ENCODE measurements around the gene FNIP1.
"Not testable (repeated sequence)": the region's sequence is repeated elsewhere in the genome, so short reads cannot be mapped to it uniquely, and the experiment has no call there.

The FNIP1 gene

DNA sequence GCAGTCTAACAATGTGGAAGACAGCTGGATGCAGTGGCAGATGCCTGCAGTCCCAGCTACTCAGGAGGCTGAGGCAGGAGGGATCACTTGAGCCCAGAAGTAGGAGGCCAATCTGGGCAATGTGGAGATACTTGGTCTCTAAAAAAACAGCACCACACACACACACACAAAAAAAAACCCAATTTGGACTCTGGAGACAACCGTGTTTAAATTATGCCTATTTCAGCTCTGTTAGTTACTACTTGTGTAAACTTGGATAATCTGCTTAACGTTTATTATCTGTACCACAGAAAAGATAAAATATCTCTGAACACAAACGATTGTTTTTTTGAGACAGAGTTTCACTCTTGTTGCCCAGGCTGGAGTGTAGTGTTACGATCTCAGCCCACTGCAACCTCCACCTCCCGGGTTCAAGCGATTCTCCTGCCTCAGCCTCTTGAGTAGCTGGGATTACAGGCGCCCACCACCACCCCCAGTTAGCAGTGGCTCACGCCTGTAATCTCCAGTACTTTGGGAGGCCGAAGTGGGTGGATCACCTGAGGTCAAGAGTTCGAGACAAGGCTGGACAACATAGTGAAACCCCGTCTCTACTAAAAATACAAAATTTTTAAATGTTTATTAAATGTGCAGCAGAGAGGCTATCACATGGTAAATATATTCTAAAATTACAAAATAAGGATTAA, 179.5 kb downstream of the FNIP1 start:
- no peak overlapping the region for H3K27ac ChIP-seq
- no peak for DNase-seq (ENCODE audit: low read depth, low spot score)

GRCh38 chr5:131615957-131616356, 180.9 kb downstream of the FNIP1 start:
- no peak for DNase-seq (ENCODE audit: low read depth, low spot score)
- no peak overlapping the region for H3K27ac ChIP-seq

GRCh38 chr5:131613423-131613822, 183.4 kb downstream of the FNIP1 start:
- no peak for DNase-seq (ENCODE audit: low read depth, low spot score)
- H3K27ac ChIP-seq = no peak overlapping the region

GRCh38 chr5:131611064-131611381, 185.8 kb downstream of the FNIP1 start:
- peak overlapping the region; percentile 16 for H3K27ac ChIP-seq
- no peak for DNase-seq (ENCODE audit: low read depth, low spot score)

- no peak for DNase-seq (ENCODE audit: low read depth, low spot score)
- H3K27ac ChIP-seq = peak overlapping the region; percentile 16
These were observed 186.4 kb downstream of the FNIP1 start for GRCh38 chr5:131610198-131611063.

DNA sequence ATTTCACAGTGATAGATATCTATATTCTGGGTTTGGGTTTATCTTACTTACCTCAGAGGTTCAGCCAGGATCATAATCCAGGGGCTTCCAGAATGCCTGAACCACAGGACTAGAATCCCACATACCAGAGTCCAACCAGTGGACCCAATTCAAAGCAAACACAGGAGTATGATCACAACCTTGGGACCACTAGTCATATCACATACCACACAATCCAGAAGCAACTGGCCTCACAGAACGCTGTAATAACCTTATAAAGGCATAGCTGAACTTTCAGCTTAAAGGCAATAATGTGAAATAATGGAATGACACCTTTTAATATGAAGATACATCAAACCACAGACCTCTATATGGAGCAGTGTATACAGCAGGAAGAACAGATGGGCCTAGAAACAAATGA, 187.0 kb downstream of the FNIP1 start:
- peak overlapping the region; percentile 16 for H3K27ac ChIP-seq
- no peak for DNase-seq (ENCODE audit: low read depth, low spot score)

GRCh38 chr5:131608597-131608996, 188.2 kb downstream of the FNIP1 start:
- no peak overlapping the region for H3K27ac ChIP-seq
- DNase-seq (ENCODE audit: low read depth, low spot score) = no peak

DNA sequence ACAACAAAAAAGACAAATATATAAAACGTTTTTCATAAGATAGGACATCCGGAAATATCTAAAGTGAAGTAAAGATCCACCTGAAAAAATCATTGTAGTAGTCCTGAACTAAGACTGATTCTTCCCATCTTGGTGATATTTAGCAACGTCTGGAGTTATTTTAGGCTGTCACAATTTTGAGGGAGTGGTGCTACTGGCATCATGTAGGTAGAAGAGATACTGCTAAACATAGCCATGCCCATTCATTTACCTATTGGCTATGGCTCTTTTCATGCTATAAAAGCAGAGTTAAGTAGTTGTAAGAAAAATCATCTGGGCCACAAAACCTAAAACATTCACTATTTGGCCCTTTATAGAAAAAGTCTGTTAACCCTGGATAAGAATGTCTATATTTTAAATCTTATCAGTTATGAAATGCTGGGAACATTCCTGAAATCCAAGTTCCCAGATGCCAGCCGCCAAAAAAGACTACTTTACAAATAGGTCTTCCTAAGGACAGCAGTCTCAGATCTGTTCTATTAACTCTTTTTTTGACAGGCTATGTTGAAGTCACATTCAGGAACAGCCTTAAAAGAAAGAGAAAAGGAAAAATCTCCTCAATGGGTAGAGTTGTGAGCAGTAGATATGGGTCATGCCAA, 188.8 kb downstream of the FNIP1 start:
- no peak overlapping the region for H3K27ac ChIP-seq
- no peak for DNase-seq (ENCODE audit: low read depth, low spot score)

GRCh38 chr5:131607418-131607817, 189.4 kb downstream of the FNIP1 start:
- no peak for DNase-seq (ENCODE audit: low read depth, low spot score)
- H3K27ac ChIP-seq = no peak overlapping the region

DNA sequence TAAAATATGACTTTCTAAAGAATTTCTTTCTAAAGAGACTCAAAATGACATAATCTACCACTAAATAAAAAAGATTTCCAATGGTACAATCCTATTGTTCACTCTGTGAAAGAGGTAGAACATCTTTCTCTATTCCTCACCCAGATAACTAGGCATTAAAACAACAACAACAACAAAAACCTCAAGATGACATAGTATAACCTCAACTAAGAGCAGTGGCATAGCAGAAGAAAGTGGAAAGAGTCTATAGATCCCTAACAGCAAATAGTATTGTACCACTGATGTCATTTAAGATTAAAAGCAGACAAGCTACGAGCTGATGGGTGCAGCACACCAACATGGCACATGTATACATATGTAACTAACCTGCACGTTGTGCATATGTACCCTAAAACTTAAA, 191.7 kb downstream of the FNIP1 start:
- no peak overlapping the region for H3K27ac ChIP-seq
- no peak for DNase-seq (ENCODE audit: low read depth, low spot score)

DNA sequence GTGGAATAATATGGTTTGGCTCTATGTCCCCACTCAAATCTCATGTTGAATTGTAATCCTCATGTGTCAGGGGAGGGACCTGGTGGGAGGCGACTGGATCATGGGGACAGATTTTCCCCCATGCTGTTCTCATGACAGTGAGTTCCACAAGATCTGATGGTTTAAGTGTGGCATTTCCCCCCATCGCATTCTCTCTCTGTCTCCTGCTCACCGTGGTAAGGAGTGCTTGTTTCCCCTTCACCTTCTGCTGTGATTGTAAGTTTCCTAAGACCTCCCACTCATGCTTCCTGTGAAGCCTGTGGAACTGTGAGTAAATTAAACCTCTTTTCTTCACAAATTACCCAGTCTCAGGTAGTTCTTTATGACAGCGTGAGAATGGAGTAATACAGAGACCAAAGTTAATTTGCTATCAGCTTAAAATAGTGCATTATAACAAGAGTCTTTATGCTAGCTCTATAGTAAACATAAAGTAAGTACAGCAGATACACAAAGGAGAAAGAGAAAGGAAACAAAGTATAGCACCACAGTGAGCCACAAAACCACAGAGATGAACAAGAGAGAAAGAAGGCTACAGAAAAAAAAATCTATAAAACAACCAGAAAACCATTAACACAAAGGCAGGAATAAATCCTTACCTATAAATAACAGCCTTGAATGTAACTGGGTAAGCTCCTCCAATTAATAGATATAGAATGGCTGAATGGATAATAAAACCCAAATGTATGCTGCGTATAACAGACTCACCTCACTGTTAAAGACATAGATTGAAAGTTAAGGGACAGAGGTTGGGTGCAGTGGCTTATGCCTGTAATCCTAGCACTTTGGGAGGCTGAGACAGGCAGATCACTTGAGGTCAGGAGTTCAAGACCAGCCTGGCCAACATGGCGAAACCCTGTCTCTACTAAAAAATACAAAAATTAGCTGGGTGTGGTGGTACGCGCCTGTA, 201.5 kb downstream of the FNIP1 start:
- no peak for DNase-seq (ENCODE audit: low read depth, low spot score)
- H3K27ac ChIP-seq = no peak overlapping the region

- no peak overlapping the region for H3K27ac ChIP-seq
- no peak for DNase-seq (ENCODE audit: low read depth, low spot score)
These were observed 202.9 kb downstream of the FNIP1 start for GRCh38 chr5:131593921-131594320.

DNA sequence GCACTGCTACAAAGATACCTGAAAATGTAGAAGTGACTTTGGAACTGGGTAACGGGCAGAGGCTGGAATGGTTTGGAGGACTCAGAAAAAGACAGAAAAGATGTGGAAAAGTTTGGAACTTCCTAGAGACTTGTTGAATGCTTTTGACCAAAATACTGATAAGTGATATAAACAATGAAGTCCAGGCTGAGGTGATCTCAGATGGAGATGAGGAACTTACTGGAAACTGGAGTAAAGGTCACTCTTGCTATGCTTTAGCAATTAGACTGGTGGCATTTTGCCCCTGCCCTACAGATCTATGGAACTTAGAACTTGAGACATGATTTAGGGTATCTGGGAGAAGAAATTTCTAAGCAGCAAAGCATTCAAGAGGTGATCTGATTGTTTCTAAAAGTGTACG, 203.4 kb downstream of the FNIP1 start:
- H3K27ac ChIP-seq; DNase-seq (ENCODE audit: low read depth, low spot score): not testable (repeated sequence)
